ENCODE measurements around the gene TENT5C. TPM values are rescaled to one million over a fixed set of nuclear protein-coding genes. Genes with fewer than 3 reads are reported as not detected.
"Not testable (repeated sequence)": the region's sequence is repeated elsewhere in the genome, so short reads cannot be mapped to it uniquely, and the experiment has no call there.

Gene TENT5C
- 1 to 10 TPM; 2.7 to 5.0 (median 3.4) TPM for total RNA-seq

GRCh38 chr1:117605774-117606648, at the start of gene TENT5C:
TSS of gene TENT5C (plus strand) at chr1:117606048. CDS start at chr1:117622869, 16,821 bp downstream.
- TF ChIP-seq CTCF (IDR thresholded peaks at IDR 0.05) (no peak), POLR2A (IDR thresholded peaks at IDR 0.05) (peak; percentile 74 to 81)
- Histone ChIP-seq H3K4me1 (peaks cover 17% of the 10 kb centered on the region), H3K27ac (peak within 1 kb of the TSS; percentile 56), H3K27me3 (no peaks in the 10 kb centered on the region), H3K4me3 (peak within 1 kb of the TSS; percentile 63), H3K9me3 (no peaks in the 10 kb centered on the region), H3K36me3 (no peaks in the 10 kb centered on the region)
- DNase-seq (ENCODE audit: low spot score in 2 of 2): peak; percentile 97 to 98
- WGBS: 0% methylated on average over 9 of the region's 79 CpGs

- H3K27me3 ChIP-seq: no peaks in the 10 kb centered on the region
- H3K9me3 ChIP-seq: no peaks in the 10 kb centered on the region
- H3K36me3 ChIP-seq: no peaks in the 10 kb centered on the region
- H3K27ac ChIP-seq: no peak overlapping the region
- DNase-seq (ENCODE audit: low spot score in 2 of 2): no peak
- no peak overlapping the region for H3K4me3 ChIP-seq
- no peak for TF ChIP-seq CTCF (IDR thresholded peaks at IDR 0.05)
- TF ChIP-seq POLR2A (IDR thresholded peaks at IDR 0.05): no peak
- TF ChIP-seq EP300 (IDR thresholded peaks at IDR 0.05): no peak
- TF ChIP-seq POLR2AphosphoS5 (IDR thresholded peaks at IDR 0.05): no peak
- no peaks in the 10 kb centered on the region for H3K4me1 ChIP-seq
Observed at GRCh38 chr1:117556341-117556740, 49.5 kb upstream of the TENT5C start.

DNA sequence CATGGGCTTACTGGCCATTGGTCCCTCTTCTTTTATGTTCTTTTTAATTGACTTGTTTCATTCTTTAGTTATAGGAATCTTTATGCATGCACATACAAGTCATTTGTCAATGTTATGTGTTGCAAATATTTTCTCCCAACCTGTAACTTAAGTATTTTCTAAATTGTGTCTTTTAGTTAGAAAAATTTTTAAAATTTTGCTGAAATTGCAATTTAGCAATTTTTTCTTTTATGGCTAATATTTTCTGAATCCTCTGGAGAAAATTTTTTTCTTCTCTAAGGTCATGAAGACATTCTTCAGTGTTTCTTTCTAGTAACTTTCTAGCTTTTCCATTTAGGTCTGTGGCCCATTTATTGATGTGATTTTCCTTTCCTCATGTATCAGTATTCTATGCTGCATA, 48.9 kb upstream of the TENT5C start:
- Histone ChIP-seq H3K27ac (no peak overlapping the region), H3K4me1 (no peaks in the 10 kb centered on the region), H3K36me3 (no peaks in the 10 kb centered on the region), H3K4me3 (no peak overlapping the region), H3K9me3 (no peaks in the 10 kb centered on the region), H3K27me3 (no peaks in the 10 kb centered on the region)
- no peak for DNase-seq (ENCODE audit: low spot score in 2 of 2)
- TF ChIP-seq POLR2AphosphoS5 (IDR thresholded peaks at IDR 0.05) (no peak), EP300 (IDR thresholded peaks at IDR 0.05) (no peak), POLR2A (IDR thresholded peaks at IDR 0.05) (no peak), CTCF (IDR thresholded peaks at IDR 0.05) (no peak)

DNA sequence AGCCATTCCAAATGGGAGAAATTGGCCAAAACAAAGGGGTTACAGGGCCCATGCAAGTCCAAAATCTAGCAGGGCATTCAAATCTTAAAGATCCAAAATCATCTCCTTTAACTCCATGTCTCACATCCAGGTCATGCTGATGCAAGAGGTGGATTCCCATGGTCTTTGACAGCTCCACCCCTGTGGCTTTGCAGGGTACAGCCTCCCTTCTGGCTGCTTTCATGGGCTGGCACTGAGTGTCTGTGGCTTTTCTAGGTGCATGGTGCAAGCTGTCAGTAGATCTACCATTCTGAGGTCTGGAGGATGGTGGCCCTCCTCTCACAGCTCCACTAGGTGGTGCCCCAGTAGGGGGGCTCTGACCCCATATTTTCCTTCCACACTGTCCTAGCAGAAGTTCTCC, 47.4 kb upstream of the TENT5C start:
- peak in 1 of 2 donors; percentile 44 for DNase-seq (ENCODE audit: low spot score in 2 of 2)
- not testable (repeated sequence) for H3K27ac ChIP-seq, H3K9me3 ChIP-seq, H3K27me3 ChIP-seq, H3K4me1 ChIP-seq, H3K36me3 ChIP-seq, H3K4me3 ChIP-seq

GRCh38 chr1:117559139-117559538, 46.7 kb upstream of the TENT5C start:
- no peak overlapping the region for H3K4me3 ChIP-seq
- H3K27me3 ChIP-seq: no peaks in the 10 kb centered on the region
- no peaks in the 10 kb centered on the region for H3K36me3 ChIP-seq
- TF ChIP-seq POLR2AphosphoS5 (IDR thresholded peaks at IDR 0.05) (no peak), EP300 (IDR thresholded peaks at IDR 0.05) (no peak), CTCF (IDR thresholded peaks at IDR 0.05) (no peak), POLR2A (IDR thresholded peaks at IDR 0.05) (no peak)
- H3K27ac ChIP-seq: no peak overlapping the region
- WGBS: 93% methylated on average over 3 of the region's 3 CpGs
- peak in 1 of 2 donors; percentile 13 for DNase-seq (ENCODE audit: low spot score in 2 of 2)
- H3K9me3 ChIP-seq: no peaks in the 10 kb centered on the region
- H3K4me1 ChIP-seq: no peaks in the 10 kb centered on the region

DNA sequence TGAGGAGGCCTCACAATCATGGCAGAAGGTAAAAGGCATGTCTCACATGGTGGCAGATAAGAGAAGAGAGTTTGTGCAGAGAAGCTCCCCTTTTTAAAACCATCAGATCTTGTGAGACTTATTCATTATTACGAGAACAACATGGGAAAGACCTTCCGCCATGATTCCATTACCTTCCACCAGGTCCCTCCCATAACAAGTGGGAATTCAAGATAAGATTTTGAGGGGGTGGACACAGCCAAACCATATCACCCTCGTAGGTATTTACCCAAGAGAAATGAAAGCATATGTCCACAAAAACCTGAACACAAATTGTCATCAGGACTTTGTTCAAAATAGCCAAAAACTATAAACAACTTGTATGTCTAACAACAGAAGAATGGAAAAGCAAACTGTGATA, 45.9 kb upstream of the TENT5C start:
- Histone ChIP-seq H3K4me3 (no peak overlapping the region), H3K27ac (no peak overlapping the region), H3K27me3 (no peaks in the 10 kb centered on the region), H3K9me3 (no peaks in the 10 kb centered on the region), H3K4me1 (no peaks in the 10 kb centered on the region), H3K36me3 (no peaks in the 10 kb centered on the region)
- 81% methylated on average over 3 of the region's 3 CpGs for WGBS
- no peak for DNase-seq (ENCODE audit: low spot score in 2 of 2)
- TF ChIP-seq POLR2A (IDR thresholded peaks at IDR 0.05): no peak
- no peak for TF ChIP-seq CTCF (IDR thresholded peaks at IDR 0.05)
- no peak for TF ChIP-seq EP300 (IDR thresholded peaks at IDR 0.05)
- TF ChIP-seq POLR2AphosphoS5 (IDR thresholded peaks at IDR 0.05): no peak

Data from suprapubic skin (tissue), 4 donors.